NCI-H748 (cell line): Measurements from ENCODE around the gene ELAVL1.

ENCODE experiments used
- DNase-seq: peaks from one replicate; lab custom pipeline; 2025; ENCODE audit not compliant: unreplicated experiment; lab: John Stamatoyannopoulos, UW

The ELAVL1 gene

GRCh38 chr19:7987114-7987768 is 18.2 kb downstream of the ELAVL1 start:
- DNase-seq, result no peak

DNA sequence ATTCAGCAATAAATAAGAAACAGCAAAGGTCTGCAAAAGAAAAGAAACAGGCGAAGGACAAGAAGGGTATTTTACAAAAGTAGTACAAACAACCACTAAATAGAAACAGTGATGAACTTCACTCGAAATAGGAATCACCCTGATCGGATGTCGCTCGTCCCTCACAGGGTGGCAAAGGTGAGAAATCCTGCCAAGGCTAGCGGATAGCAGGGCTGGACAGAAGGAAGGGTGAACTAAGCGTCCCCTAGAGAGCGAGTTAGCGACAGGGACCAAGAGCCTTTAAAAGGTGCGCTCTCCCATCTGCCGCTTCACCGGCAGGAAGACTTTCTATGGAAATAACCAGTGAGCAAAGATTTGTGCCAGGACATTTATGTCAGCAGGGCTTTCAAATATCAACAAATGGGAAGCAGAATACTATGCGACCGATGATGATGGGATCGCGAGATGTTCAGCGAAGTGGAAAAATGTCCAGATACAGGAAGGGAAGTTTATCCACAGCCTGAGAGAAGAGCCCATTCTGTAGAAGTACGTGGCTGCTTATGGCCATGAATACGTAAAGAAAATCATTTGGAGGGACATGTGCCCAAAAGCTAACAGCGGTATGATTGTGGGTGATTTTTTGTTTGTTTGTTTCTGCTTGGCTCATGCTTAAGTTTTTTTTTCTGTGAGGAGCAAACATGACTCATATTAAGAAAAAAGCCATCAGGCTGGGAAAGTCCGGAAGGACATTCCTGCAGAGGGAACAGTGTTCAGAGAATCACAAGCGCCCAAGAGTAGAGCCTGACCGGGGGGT is 18.9 kb downstream of the ELAVL1 start:
- DNase-seq, result no peak

- no peak for DNase-seq
Measured at GRCh38 chr19:7985481-7985911, 19.9 kb downstream of the ELAVL1 start.

GRCh38 chr19:7983995-7984837 is 21.2 kb downstream of the ELAVL1 start:
- DNase-seq, result no peak

DNA sequence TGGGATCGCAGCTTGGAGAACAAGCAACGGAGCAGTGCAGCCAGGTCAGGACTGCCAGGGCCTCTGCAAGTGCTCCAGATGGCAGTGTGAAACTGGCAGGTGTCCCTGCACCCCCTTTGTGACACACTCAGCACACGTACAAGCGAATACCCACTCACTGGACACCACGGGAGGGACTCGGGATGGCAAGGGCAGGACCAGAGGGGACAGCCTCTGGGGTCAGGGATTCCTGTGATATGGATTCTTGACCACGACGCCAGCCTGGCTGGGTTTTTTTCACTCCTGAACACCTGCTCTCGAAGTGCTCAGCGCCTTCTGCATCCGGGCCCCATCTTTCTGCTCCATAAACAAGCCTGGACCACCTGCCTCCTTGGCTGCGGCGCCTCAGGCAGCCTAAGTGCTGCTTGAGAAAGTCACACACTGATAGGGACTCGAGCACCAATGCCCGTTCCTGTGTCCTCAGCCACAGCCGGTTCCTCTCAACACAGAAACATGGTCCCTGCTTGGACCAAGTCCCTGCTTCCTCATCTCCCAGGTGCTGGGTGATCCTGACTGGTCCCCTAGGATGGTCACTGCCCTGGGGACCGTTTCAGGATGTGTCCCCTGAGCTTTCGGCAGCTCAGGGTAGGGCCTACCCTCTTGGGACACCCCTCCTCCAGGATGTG is 22.0 kb downstream of the ELAVL1 start:
- no peak for DNase-seq

DNA sequence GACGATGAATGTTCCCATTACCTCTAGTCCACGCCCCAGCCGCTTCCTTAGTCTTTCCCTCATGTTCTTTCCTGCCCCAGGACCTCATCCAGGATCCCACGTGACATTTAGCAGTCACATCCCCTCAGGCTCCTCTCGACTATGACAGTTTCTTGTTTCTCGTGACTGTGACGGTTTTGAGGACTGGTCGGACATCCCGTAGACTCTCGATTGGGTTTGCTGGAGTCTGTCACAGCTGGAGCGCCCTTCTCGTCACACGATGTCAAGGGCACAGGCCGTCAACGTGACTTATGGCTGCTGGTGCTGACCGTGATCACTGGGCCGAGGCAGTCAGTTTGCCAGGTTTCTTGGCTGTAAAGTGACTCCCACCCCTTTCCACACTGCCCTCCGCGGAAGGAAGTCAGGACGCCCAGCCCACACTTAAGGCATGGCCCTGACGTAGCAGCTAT is 22.8 kb downstream of the ELAVL1 start:
- no peak for DNase-seq

DNA sequence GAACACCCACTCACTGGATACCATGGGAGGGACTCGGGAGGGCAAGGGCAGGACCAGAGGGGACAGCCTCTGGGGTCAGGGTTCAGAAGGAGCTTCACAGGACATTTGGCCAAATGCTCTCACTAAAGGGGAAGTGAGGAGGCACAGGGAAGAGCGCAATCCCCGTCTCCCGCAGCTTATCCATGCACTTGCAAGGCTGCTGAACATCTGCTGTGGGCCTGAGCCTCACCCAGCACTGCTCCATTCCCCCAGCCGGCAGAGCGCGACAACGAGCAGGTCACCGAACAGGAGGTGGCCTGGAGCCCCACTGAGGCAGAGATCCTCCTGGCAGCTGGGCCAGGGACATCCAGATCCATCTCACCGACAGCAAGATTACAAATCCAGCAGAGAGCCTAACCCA is 23.3 kb downstream of the ELAVL1 start:
- no peak for DNase-seq

GRCh38 chr19:7981661-7982060 is 23.8 kb downstream of the ELAVL1 start:
- DNase-seq, result no peak

DNA sequence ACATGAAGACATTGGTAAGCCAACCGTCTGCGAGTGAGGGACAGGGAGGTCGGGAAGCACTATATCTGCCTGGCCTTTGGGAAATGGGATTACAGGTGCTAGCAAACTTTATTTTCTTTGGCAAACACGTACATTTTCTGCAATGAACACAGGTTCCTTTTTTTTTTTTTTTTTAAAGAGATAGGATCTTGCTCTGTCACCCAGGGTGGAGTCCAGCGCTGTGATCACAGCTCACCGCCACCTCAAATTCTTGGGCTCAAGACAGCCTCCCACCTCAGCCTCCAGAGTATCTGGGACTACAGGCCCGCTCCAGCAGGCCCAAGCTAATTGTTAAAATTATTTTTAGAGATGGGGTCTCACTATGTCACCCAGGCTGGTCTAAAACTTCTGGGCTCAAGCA is 24.2 kb downstream of the ELAVL1 start:
- no peak for DNase-seq

GRCh38 chr19:7980635-7981121 is 24.8 kb downstream of the ELAVL1 start:
- no peak for DNase-seq

DNA sequence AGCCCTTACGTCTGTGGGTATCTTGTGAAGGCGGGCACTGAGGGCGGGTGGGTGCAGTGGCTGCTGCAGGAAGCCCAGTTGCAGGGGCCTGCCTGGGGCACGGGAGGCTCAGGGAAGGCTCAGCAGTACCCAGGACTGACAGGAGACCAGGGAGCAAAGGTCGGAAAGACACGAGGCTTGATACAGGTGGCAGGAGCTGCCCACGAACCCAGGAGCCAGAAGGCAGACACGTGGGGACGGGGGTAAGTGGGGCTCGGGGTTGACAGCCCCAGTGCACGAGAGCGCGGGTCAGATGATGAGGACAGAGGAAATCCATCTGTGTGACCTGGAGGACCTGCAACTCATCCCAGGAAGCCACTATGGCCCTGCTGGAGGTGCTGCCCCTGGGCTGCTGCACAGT is 25.3 kb downstream of the ELAVL1 start:
- no peak for DNase-seq

GRCh38 chr19:7979559-7979958 is 25.9 kb downstream of the ELAVL1 start:
- DNase-seq, result no peak

DNA sequence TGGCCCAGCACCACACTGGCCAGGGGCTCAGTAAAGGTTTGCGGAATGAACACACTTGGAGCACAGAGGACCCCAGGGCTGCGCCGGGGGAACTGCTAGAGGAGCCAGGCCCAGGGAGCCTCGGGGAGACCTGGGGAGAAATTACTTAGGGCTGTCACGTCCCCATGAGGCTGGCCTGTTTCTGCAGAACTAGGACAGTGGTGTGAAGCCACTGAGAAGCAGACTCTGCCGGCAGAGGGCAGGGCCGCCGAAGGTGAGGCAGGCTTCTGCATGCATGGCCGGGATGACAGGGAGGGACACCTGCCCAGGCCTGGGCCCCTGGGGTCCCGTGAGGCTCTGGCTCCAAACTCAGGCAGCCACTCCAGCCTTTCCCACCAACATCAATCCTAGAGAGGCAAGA is 26.4 kb downstream of the ELAVL1 start:
- DNase-seq, result no peak

- no peak for DNase-seq
Measured at GRCh38 chr19:7978179-7978825, 27.1 kb downstream of the ELAVL1 start.

GRCh38 chr19:7977723-7978040 is 27.8 kb downstream of the ELAVL1 start:
- no peak for DNase-seq

- DNase-seq, result no peak
Measured at GRCh38 chr19:7977021-7977722, 28.3 kb downstream of the ELAVL1 start.

DNA sequence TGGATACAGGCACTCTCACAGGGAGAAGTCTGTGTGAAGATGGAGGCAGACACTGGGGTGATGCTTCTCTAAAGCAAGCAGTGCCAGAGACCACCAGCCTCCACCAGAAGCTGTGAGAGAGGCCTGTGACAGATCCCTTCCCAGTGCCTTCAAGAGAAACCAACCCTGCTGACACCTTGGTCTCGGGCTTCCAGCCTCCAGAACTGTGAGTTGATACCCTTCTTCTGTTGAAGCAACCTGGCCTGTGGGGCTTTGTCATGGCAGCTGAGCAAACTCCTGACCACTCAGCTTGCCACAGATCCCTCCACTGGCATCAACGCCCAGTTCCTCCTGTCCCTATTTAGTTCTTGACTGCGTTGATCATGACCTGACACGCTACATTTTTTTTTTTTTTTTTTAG is 29.0 kb downstream of the ELAVL1 start:
- no peak for DNase-seq

DNA sequence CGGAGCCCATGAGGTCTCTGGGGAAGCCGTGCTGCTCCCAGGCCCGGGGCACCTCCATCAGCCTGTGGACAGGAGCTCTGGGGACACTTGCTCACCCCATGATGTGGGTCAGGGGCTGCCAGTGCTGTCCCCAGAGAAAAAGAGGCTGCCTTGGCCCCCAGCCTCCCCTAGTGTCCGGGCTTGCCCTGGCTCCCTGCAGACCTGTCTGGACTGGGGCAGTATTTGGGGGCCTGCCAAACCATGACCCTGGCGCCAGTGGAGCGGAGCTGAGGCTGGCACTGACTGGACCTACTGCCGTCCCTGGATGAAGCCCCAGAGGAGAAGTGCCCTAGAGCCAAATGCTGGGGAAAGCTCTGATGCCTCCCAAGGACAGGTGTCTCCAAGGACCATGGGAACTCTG is 30.4 kb downstream of the ELAVL1 start:
- DNase-seq, result no peak

DNA sequence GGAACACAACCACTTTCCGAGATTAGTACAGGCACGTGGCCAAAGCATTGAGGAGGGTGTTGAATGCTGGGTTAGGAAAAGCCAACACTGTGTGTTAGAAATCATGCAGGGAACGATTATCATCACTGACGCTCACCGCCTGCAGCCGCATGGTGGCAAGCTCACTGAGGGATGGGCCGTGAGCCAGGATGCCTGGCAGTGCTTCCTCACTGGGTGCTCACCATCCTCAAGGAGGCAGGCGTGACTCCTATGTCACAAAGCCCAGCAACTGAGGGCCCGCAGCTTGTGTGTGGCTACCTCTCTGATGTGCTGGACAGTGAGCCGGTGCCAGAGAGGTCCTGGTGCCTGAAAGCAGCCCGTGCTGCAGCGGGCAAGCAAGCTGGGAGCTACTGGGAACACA is 31.6 kb downstream of the ELAVL1 start:
- no peak for DNase-seq
